Neural cell (in vitro differentiated cells): ENCODE data around the gene DCANP1.

Experiments used
- CTCF ChIP-seq: fragments of 450-650 bp; IDR thresholded peaks from 2 replicates; pipeline ENCODE4 v1.5.1; 2014; ENCODE audit warnings: antibody characterized with exemption, mild to moderate bottlenecking, moderate library complexity; ENCODE audit not compliant: poor library complexity, severe bottlenecking
- EP300 ChIP-seq: fragments of 450-650 bp; conservative IDR thresholded peaks from 2 replicates; pipeline ENCODE4 v1.6.1; 2014; ENCODE audit warnings: antibody characterized with exemption, mild to moderate bottlenecking, moderate library complexity; ENCODE audit not compliant: poor library complexity, severe bottlenecking
- EZH2 ChIP-seq: fragments of 200-600, 300-800 bp; shearing (Covaris generic), sonication (generic); IDR thresholded peaks from 2 replicates; pipeline ENCODE4 v1.6.1; 2014; ENCODE audit warnings: antibody characterized with exemption, low read length, borderline replicate concordance, mild to moderate bottlenecking; ENCODE audit not compliant: insufficient read depth, poor library complexity, severe bottlenecking
- RAD21 ChIP-seq: fragments of 450-650 bp; conservative IDR thresholded peaks from 2 replicates; pipeline ENCODE4 v1.6.1; 2014; ENCODE audit warnings: antibody characterized with exemption, mild to moderate bottlenecking, moderate library complexity
- REST ChIP-seq: IDR thresholded peaks from 2 replicates; pipeline ENCODE4 v1.6.1; 2012; ENCODE audit warnings: borderline replicate concordance

- TF ChIP-seq REST = no peak
- TF ChIP-seq CTCF = no peak
- no peak for TF ChIP-seq RAD21
- TF ChIP-seq EP300 = no peak
- TF ChIP-seq EZH2 = no peak
These were observed 9.2 kb downstream of the DCANP1 start for GRCh38 chr5:135437796-135438560.
